ENCODE measurements around the gene IL1RAPL1.

DNA sequence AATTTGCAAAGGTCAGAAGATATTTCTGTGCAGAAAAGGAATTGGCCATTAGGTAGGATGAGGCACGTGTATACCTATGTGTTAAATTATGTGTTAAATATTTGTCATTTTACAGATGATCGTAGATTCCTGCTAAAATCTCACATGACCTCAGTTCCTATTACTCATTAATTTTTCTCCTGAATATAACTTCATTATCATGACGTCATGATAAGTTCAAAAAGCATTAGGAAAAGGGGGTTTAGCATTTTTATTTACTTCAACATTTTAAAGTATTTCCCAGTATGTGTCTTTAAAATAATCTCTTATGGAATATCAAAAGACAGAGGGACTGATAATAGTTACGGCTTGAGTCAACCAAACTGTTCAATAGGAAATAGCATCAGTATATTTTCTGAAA is 372.8 kb downstream of the IL1RAPL1 start:
- TF ChIP-seq, protein P1, sequence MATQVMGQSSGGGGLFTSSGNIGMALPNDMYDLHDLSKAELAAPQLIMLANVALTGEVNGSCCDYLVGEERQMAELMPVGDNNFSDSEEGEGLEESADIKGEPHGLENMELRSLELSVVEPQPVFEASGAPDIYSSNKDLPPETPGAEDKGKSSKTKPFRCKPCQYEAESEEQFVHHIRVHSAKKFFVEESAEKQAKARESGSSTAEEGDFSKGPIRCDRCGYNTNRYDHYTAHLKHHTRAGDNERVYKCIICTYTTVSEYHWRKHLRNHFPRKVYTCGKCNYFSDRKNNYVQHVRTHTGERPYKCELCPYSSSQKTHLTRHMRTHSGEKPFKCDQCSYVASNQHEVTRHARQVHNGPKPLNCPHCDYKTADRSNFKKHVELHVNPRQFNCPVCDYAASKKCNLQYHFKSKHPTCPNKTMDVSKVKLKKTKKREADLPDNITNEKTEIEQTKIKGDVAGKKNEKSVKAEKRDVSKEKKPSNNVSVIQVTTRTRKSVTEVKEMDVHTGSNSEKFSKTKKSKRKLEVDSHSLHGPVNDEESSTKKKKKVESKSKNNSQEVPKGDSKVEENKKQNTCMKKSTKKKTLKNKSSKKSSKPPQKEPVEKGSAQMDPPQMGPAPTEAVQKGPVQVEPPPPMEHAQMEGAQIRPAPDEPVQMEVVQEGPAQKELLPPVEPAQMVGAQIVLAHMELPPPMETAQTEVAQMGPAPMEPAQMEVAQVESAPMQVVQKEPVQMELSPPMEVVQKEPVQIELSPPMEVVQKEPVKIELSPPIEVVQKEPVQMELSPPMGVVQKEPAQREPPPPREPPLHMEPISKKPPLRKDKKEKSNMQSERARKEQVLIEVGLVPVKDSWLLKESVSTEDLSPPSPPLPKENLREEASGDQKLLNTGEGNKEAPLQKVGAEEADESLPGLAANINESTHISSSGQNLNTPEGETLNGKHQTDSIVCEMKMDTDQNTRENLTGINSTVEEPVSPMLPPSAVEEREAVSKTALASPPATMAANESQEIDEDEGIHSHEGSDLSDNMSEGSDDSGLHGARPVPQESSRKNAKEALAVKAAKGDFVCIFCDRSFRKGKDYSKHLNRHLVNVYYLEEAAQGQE (IDR thresholded peaks at IDR 0.05) = no peak
- TF ChIP-seq, protein P2, sequence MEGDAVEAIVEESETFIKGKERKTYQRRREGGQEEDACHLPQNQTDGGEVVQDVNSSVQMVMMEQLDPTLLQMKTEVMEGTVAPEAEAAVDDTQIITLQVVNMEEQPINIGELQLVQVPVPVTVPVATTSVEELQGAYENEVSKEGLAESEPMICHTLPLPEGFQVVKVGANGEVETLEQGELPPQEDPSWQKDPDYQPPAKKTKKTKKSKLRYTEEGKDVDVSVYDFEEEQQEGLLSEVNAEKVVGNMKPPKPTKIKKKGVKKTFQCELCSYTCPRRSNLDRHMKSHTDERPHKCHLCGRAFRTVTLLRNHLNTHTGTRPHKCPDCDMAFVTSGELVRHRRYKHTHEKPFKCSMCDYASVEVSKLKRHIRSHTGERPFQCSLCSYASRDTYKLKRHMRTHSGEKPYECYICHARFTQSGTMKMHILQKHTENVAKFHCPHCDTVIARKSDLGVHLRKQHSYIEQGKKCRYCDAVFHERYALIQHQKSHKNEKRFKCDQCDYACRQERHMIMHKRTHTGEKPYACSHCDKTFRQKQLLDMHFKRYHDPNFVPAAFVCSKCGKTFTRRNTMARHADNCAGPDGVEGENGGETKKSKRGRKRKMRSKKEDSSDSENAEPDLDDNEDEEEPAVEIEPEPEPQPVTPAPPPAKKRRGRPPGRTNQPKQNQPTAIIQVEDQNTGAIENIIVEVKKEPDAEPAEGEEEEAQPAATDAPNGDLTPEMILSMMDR (IDR thresholded peaks at IDR 0.05) = no peak
- no peak for TF ChIP-seq CBX2 (IDR thresholded peaks at IDR 0.05; ENCODE audit: borderline replicate concordance, low read depth)
